Renal pelvis (tissue), 4 donors: ENCODE results near the gene PACC1. TPM values are rescaled to one million over a fixed set of nuclear protein-coding genes. Genes with fewer than 3 reads are reported as not detected.
A peak's percentile ranks its signal among the peaks of the same experiment; 100 is the strongest.

ENCODE experiments used
- DNase-seq: peaks from one replicate; pipeline ENCODE4 v3.0.0-alpha.2; 2013
- polyA plus RNA-seq, 3 donors: library from polyadenylated mRNA; unstranded; fragments of 120-200 nt; gene quantifications; one replicate each; pipeline ENCODE4 v1.2.1, GENCODE V29; 2013; ENCODE audit not compliant: insufficient read length in 3 of 3

Gene PACC1
- polyA plus RNA-seq, 3 donors = 10.1 to 13.4 (median 13.1) TPM

DNA sequence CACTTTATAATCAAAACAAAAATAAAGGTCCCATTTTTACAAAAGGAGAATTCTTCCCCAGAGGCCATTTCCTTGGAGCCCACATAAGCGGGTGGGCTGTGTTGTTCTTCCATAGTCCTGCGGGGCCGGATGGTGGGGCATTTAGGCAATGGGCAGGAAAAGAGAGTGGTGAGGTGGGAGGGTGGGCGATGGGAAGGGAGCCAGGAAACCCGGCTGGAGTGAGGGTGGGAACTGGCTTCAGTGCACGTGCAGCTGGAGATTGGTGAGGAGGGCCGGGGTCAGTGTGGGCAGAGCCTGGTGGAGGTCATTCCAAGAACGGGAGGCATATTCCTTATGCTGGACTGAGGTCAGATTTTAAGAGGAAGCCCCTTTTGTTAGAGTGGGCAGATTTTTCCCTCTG, 31.6 kb upstream of the PACC1 start:
- no peak for DNase-seq

DNA sequence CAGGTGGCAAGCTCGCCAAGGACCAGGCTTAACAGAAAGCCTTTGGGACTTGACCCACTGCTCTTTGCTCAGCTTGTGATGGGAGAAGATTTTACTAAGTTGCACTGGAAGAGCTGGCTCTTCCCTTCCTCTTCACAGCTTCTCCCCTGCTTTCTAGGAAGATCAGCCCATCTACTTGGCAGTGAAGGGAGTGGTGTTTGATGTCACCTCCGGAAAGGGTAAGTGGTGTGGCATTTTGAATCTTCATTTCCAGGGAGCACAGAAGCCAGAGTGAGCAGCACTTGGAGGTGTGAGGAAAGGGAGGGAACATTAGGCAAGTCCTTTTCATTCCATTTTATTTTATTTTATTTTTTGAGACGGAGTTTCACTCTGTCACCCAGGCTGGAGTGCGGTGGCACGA, 27.7 kb upstream of the PACC1 start:
- no peak for DNase-seq

DNA sequence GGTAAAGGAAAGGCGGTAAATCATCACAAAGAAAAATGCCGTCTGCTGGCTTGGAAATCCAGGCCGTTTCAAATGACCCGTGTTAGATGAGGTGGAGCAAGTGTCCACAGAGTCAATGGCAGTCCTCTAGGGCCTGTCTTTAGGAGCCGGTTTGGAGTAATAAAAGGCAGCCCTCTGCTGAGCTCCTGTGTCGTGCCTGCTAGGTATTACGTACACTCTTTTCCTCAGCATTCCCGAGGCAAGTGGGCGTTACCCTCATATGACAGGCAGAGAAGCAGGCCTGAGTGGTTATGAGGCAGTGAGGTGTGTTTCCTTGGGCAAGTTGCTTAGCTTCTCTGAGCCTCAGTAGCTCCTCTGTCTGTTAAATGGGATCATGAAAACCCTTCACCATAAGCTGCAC, 25.7 kb upstream of the PACC1 start:
- DNase-seq = no peak

DNA sequence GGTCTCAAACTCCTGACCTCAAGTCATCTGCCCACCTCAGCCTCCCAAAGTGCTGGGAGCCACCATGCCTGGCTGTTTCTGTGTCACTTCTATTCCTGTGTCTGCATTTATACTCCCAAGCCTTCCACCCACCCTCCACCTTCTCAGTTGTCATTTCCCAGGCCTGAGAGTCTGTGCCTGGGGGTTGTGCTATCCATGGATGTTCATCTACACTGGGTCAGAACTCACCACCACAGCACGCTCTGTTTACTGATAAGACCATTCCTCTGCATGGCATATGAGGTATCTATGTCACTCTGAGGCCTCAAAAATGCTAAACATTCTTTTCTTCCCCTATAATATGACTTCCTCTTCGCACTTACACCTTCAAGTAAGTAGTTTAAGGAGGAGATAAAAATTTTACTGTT, 24.1 kb upstream of the PACC1 start:
- no peak for DNase-seq

DNA sequence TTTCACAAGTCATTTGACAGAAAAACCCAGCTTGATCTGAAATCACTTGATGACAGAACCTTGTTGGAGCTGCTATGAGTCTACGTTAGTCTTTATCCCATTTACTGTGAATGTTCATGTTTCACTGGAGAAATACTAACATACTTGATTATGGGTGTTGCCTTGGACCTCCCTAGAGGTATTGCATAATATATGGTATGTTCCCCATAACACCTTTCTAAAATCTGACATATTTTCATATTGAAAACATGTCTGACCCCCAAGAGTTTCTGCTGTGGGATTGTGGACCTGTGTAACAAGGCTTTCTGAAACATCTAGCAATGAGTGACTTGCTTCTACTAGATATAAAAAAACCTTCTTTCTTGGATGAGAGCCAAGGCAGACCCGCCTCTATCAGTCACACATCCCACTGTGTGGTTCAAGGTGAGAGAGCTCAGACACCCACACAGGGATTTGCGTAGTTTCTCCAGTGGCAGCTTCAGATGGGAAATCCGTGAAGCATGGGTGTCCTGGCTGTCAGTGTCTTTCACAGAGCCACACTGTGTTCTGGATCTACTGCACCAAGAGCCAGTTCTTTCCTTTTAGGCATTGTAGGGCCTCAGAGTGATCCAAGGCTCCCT, 22.6 kb upstream of the PACC1 start:
- no peak for DNase-seq

DNA sequence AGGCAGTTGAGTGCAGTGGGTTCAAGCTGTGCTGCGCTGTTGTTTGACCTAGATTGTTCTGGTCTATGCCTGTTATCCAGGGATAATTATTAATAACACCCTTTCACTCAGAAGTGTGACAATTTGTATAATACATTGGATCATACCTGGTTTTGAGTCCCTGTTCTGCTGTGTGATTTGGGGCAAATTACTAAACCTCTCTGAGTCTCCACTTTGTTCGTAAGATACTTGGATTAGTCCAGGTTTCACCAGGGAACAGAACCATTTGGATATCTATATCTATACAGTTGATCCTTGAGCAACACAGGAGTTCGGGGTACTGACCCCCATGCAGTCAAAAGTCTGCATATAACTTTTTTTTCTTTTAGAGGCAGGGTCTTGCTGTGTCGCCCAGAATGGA, 20.3 kb upstream of the PACC1 start:
- DNase-seq = no peak

DNA sequence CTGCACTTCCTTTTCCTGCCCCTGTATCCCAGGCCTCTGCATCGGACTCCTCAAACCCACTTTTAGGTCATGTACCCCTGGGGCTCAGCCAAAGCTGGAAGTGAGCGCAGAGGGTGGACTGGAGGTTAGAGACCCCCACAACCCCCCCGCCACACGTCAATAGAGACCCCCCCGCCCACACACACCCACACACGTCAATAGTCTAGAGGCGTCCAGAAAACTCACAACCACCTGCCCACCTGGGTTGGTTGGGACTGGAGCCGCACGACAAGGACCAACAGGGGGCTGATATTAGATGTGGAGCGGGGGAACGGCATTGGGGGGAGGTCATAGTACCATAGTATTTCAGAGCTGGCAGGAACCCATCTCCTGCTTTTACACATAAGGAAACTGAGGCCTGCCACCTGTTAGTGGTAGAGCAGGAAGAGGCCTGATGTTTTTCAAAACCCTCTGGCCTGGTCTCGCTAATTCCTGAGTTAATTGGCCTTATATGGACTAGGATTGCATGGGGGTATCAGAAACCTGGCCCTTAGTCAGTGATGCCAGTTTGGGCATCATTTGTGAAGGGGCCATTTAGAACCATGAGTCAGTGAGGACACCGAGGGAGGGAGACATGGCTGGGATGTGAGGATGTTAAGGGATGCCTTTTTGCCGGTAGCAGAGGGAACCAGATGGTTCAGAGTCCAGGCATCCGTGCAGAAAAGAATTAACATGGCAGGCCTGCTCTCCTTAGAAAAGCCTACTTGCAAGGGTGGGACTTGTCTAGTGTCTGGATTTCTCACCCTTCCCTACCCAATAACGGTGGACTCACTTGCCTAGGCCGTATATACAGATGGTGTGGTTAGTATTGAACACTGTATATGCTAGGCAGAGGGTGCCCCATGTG, 19.1 kb upstream of the PACC1 start:
- DNase-seq = no peak

DNA sequence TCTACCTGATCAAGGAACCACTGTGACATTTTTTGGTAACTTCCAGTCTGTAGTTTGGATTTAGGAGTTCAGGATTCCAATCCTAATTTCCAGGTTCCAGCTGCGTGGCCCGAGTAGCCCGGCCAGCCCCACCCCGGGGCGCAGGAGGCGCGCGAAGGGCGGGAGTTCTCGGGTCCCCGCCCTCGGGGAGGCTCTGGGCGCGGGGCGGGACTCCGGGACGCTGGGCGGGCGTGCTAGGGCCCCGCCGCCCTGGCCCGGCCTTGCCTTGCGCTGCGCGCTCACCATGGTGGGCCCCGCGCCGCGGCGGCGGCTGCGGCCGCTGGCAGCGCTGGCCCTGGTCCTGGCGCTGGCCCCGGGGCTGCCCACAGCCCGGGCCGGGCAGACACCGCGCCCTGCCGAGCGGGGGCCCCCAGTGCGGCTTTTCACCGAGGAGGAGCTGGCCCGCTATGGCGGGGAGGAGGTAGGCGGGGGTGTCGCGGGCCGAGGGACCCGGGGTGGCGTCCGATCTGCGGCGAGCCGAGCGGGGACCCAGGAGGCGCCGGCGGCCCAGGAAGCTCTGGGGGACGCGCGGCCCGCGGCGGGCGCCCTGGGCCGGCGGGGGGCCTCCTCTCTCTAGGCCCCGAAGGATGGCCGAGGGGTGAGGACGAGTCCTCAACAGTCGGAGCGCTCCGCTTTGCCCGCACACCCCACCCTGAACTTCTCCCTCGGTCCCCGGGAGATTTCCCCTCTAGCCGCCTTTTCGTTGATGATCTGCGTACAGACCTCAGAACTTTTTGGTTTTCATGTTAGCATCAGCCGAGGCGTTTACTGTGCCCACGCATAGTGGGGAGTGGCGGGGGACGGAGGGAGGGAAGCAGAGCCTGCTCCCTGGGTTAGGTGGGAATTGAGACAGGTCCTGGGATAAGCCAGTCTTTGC, 18.2 kb upstream of the PACC1 start, which contains the start of gene NENF:
TSS of gene NENF (plus strand) at position 260 of the 916 bp plus-strand sequence. CDS start at position 284, 24 bp downstream.
- DNase-seq = peak; percentile 76

DNA sequence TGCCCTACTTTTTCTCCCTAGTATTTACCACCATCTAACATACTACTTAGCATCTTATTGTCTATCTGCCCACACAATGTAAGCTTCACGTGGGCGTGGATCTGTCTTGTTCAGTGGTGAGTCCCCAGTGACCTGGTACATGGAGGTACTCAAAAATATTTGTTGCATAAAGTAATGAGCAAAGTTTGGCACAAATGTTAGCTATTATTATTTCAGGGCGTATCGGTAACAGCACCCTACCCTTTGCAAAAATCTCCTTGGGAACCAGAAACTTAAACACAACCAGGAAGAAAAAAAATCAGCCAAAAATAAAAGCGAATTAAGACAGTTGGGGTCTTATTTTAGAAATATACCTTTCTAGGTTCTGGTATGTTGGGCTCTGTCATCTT, 17.6 kb upstream of the PACC1 start:
- DNase-seq = no peak

DNA sequence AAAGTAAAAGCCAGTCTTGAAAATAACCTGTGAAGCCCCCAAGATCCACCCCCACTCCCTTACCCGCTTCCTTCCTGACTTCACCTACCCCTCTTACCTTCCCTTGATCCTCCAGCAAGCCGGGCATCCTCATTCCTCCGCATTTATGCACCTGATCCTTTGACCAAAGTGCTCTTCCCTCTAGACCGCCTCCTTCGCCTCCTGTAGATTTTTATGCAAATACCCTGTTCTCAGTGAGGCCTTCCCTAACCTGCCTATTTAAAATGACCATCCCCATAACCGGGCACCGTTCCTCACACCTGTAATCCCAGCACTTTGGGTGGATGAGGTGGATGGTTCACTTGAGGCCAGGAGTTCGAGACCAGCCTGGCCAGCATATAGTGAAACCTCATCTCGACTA, 17.0 kb upstream of the PACC1 start:
- no peak for DNase-seq

DNA sequence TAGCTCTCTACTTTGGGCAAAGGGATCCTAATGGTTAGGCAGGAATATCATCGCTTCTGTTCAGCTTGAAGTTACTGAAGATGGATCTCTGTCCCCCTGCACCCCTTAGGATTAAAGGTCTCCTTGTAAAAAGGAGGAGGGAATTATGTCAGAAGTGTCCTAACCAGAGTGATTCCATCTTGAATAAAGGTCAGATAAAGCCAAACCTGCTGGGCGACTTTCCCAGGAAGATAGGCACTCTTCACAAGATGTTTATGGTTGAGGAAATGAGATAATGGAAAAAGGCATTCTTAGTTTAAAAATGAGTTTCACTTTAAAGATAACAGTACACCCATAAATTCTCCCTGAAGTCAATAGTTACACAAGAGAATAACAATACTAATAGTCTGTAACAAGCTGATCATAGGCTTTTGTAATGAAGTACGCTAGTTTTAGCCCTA, 16.3 kb upstream of the PACC1 start:
- DNase-seq = no peak

DNA sequence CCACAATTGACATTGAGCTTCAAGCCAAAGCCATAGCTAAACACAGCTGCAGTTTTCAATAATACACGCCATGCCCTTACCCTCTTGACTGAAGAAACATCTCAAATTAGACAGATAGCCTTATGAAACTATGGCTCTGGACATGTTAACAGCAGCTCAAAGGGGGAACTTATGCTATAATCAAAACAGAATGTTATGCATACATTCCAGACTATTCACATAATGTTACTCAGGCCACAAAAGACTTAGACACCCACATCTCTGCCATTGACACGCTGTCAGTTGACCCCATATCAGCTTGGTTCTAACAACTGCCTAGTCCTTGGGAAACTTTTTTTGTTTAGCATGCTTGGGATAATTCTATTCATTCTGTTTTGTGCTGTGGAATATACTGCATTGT, 15.7 kb upstream of the PACC1 start:
- no peak for DNase-seq

DNA sequence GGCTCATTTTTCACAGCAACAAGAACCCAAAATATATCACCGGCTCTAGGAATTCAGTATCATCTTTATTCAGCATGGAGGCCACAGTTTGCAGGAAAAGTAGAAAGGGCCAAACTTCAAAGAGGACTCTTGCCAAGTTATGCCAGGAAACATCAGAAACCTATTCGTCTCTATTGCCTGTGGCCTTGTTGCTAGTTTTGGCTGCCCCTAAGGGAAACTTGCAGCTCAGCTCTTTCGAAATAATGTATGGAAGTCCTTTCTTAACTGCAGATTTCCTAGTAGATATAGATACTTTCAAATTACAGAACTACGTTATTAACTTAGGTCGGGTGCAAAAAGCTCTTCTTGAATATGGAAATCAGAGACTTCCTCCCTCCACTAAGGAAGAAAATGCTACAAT, 13.8 kb upstream of the PACC1 start:
- no peak for DNase-seq

DNA sequence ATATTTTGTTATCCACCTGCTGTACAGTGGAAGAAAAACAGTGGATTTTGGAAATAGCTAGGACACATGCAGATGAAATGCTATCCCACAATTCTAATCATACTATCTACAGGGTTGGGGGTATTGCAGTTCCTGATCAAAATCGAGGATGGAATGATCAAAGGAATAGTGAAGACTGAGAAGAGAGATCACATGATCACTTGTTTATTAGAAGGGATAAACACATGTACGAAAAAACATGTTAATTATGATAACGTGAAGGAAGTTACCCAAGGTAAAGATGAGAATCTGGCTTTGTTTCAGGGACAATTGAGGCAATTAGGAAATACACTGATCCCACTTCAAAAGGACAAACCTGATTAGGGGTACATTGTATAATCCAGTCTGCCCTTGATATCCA, 9.2 kb upstream of the PACC1 start:
- DNase-seq = no peak

DNA sequence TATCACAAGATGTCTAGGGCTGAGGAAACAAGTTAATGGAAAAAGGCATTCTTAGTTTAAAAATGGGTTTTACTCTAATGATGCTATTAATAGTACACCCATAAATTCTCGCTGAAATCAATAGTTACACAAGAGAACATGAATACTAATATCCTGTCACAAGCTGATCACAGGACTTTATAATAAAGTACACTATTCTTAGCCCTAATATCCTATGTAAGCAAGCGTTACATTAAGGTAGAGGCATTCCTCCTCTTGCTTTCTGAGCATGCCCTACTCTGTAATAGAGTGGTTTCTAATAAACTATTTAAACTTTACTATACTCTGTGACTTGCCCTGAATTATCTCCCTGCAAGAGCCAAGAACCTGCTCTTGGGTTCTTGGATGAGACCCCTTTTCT, 6.5 kb upstream of the PACC1 start:
- no peak for DNase-seq

DNA sequence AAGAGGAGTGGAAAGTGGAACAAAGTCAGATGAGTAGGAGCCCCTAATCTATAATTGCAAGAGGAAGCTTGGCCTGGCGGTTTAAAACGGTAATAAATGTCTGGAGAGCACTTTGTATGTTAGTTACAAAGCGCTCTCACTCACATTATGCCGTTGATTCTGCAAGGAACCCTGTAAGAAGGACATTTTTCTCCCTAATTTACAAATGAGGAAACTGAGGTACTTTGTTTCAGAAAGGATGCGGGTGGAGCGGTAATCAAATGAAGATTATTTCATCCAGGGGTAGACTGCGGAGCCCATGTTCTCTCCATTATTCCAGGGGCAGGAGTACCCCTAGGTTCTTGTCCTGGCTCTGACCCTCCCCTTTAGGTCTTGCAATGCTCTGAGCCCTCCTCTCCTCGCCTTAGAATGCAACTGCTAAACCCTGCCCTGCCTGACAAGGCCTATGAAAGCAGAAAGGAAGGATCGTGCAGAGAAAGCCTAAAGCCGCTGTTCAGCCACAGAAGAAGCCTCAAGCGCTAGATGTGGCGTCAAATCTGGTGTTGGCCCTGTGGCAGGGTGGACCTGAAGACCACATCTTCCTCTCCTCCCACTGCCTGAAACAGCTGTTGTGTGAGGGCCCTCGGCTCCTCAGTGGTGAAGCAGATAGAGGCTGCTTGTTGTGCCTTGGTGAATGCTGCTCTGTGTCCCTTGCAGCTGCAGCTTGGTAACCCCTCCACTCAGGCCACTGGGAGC, 588 bp upstream of the PACC1 start:
- no peak for DNase-seq

DNA sequence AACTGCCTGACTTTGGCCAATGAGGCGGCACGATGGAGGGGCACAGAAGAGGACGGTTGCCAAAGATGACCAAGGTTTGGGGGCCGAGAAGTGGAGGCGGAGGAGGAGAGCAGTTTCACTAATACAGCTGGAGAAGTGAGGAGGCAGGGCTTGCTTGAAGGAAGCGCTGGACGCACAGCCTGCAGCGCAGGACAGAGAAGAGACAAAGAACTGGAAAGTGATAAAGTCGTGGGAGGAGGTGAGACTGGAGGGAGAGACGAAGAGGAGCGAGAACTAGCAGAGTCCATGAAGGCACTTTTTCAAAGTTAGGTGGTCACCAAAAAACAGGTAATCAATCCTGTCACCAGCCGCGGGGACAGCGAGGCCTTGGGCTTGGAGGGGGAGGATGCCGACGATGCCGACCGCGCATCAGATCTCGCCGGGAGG, 771 bp downstream of the PACC1 start:
- peak; percentile 27 for DNase-seq

DNA sequence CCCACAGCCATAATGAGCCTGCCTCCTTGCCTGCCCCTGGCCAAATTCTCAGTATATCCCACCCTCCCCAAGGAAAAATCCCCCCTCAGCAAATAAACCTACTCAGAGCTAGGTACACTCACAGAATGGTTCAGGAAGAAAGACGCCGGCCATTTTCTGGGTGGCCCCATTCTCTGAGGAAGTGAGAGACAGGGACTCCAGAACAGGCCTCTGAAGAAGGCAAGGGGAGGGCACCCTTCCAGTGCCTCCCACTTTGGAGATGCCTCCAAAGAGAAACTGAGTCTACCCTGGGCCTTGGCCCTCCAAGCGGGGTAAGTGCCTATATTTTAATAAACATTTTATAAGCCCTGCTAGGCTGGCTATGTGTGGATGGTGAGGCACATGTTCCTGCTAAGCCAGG, 2.3 kb downstream of the PACC1 start:
- no peak for DNase-seq

DNA sequence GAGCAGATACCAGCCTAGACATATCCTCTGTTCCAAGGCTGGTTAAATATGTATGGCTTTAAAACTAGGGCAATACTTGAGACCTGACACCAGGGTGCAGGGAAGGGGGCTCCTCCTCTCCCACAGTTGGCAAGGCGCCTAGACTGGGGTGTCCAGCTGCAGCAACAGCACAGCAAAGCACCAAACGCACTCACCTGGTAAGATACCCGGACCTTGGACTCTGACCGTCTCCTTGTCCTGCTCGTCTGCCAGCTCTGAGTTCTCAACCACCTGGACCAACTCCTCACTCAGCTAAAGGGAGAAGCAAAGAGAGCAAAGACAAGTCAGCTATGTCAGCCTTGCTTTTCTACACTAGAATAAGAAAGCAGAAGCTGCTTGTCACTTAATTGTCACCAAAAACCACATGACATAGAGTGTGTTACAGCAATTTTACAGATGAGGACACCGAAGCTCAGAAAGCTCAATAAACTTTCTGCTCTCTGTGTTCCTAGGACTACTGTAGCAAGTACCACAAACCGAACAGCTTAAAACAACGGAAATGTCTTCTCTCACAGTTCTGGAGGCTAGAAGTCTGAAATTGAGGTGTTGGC, 4.4 kb downstream of the PACC1 start:
- no peak for DNase-seq

DNA sequence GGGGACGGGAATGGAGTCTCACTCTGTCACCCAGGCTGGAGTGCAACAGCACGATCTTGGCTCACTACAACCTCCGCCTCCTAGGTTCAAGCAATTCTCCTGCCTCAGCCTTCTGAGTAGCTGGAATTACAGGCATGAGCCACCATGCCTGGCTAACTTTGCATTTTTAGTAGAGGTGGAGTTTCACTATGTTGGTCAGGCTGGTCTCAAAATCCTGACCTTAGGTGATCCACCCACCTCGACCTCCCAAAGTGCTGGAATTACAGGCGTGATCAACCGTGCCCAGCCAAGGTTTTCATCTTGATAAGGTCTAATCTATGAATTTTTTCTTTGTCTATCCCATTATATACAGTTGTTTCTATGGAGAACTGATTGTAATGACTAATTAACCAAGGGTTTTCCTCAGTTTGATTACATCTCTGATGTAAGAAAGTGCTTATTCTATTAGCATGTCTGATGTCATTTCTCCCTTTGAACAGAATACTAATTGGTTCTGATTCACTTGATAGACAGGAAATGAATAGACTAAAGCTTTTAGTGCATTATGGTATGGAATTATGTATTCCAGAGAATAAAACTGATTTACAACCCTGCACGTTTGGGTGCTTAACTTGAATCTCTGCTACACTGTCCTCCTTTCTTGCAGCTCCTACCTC, 11.9 kb downstream of the PACC1 start:
- DNase-seq = no peak
